OCI-LY3 (cell line): ENCODE measurements around the gene KANSL1.
"Not testable (repeated sequence)": the region's sequence is repeated elsewhere in the genome, so short reads cannot be mapped to it uniquely, and the experiment has no call there.

Experiments
- H2AFZ ChIP-seq: fragments of 200-600, 300-600 bp; shearing (Covaris generic); 2 replicates; pipeline ENCODE4 v1.6.0; 2014; ENCODE audit warnings: antibody characterized with exemption, low read depth, low read length
- H3K27ac ChIP-seq: fragments of 200-600, 300-600 bp; sonication (generic); 2 replicates; pipeline ENCODE4 v1.5.1; 2014; ENCODE audit warnings: mild to moderate bottlenecking, low read length, moderate library complexity, mixed read lengths
- H3K27me3 ChIP-seq: fragments of 200-600, 300-600 bp; sonication (generic); 2 replicates; pipeline ENCODE4 v1.6.1; 2014; ENCODE audit warnings: low read depth, low read length, mixed read lengths
- H3K36me3 ChIP-seq: fragments of 200-600, 300-600 bp; sonication (generic); replicated peaks from 2 replicates; pipeline ENCODE3; 2014; ENCODE audit warnings: low read depth, low read length, mixed read lengths
- H3K4me1 ChIP-seq: fragments of 300-600, 200-600 bp; sonication (generic); 2 replicates; pipeline ENCODE4 v1.6.1; 2014; ENCODE audit warnings: low read length, mixed read lengths
- H3K4me2 ChIP-seq: fragments of 200-600, 300-600 bp; sonication (generic); 2 replicates; pipeline ENCODE4 v1.6.1; 2014; ENCODE audit warnings: low read length, mixed read lengths
- H3K4me3 ChIP-seq: fragments of 300-600, 200-600 bp; sonication (generic); 2 replicates; pipeline ENCODE4 v1.5.1; 2014; ENCODE audit warnings: antibody characterized with exemption, mild to moderate bottlenecking, low read length, moderate library complexity
- H3K79me2 ChIP-seq: fragments of 300-600, 200-600 bp; shearing (Covaris generic); 2 replicates; pipeline ENCODE4 v1.6.1; 2014; ENCODE audit warnings: mild to moderate bottlenecking, low read length, mixed read lengths
- H3K9ac ChIP-seq: fragments of 300-600, 200-600 bp; shearing (Covaris generic); 2 replicates; pipeline ENCODE4 v1.6.0; 2014; ENCODE audit warnings: mild to moderate bottlenecking, low read length, moderate library complexity
- H3K9me3 ChIP-seq: fragments of 200-600, 300-600 bp; shearing (Covaris generic); 2 replicates; pipeline ENCODE4 v1.6.1; 2014; ENCODE audit warnings: low read length, mixed read lengths; ENCODE audit not compliant: insufficient read depth
- H4K20me1 ChIP-seq: fragments of 200-600, 300-600 bp; sonication (generic); 2 replicates; pipeline ENCODE4 v1.6.1; 2016; ENCODE audit warnings: low read length, mixed read lengths; ENCODE audit not compliant: insufficient read depth
- CTCF ChIP-seq: fragments of 200-600, 300-600 bp; sonication (generic); IDR thresholded peaks from 2 replicates; pipeline ENCODE4 v1.5.1; 2014; ENCODE audit warnings: antibody characterized with exemption, low read length, low read depth
- EZH2phosphoT487 ChIP-seq: fragments of 200-600 bp; shearing (Covaris generic); IDR thresholded peaks from 2 replicates; pipeline ENCODE4 v1.6.1; 2018; ENCODE audit warnings: antibody characterized with exemption, mixed run types, low read depth

The KANSL1 gene

DNA sequence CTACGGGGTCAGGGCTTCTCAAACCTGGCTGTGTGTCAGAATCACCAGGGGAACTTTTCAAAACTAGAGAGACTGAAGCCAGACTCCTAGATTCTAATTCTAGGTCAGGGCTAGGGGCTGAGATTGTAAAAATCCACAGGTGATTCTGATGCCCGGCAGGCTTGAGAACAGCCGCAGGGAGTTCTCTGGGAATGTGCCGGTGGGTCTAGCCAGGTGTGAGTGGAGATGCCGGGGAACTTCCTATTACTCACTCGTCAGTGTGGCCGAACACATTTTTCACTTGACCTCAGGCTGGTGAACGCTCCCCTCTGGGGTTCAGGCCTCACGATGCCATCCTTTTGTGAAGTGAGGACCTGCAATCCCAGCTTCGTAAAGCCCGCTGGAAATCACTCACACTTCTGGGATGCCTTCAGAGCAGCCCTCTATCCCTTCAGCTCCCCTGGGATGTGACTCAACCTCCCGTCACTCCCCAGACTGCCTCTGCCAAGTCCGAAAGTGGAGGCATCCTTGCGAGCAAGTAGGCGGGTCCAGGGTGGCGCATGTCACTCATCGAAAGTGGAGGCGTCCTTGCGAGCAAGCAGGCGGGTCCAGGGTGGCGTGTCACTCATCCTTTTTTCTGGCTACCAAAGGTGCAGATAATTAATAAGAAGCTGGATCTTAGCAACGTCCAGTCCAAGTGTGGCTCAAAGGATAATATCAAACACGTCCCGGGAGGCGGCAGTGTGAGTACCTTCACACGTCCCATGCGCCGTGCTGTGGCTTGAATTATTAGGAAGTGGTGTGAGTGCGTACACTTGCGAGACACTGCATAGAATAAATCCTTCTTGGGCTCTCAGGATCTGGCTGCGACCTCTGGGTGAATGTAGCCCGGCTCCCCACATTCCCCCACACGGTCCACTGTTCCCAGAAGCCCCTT is 183.3 kb downstream of the KANSL1 start:
- Histone ChIP-seq H3K9ac (no peak overlapping the region), H3K27me3 (peaks cover 20% of the 10 kb centered on the region), H3K79me2 (no peaks in the 10 kb centered on the region), H3K9me3 (no peaks in the 10 kb centered on the region), H3K4me3 (peak overlapping the region; percentile 56), H2AFZ (peak overlapping the region; percentile 43; the same call in 1 of the 2 replicates), H4K20me1 (no peaks in the 10 kb centered on the region), H3K4me2 (peak overlapping the region; percentile 52), H3K27ac (no peak overlapping the region), H3K4me1 (no peaks in the 10 kb centered on the region), H3K36me3 (no peaks in the 10 kb centered on the region)
- no peak for TF ChIP-seq EZH2phosphoT487
- TF ChIP-seq CTCF = no peak

- H3K9ac ChIP-seq = no peak overlapping the region
- no peaks in the 10 kb centered on the region for H3K36me3 ChIP-seq
- no peaks in the 10 kb centered on the region for H3K79me2 ChIP-seq
- no peaks in the 10 kb centered on the region for H3K4me1 ChIP-seq
- H4K20me1 ChIP-seq = no peaks in the 10 kb centered on the region
- peaks cover 20% of the 10 kb centered on the region for H3K27me3 ChIP-seq
- TF ChIP-seq CTCF (no peak), EZH2phosphoT487 (no peak)
- no peak overlapping the region for H3K4me3 ChIP-seq
- H2AFZ ChIP-seq = no peak overlapping the region
- H3K9me3 ChIP-seq = no peaks in the 10 kb centered on the region
- H3K27ac ChIP-seq = no peak overlapping the region
- H3K4me2 ChIP-seq = no peak overlapping the region
These were observed 184.6 kb downstream of the KANSL1 start for GRCh38 chr17:46008591-46008990.

- Histone ChIP-seq H3K4me3 (no peak overlapping the region), H3K79me2 (no peaks in the 10 kb centered on the region), H3K4me1 (no peaks in the 10 kb centered on the region), H3K27me3 (peaks cover 20% of the 10 kb centered on the region), H3K27ac (no peak overlapping the region), H3K4me2 (no peak overlapping the region), H3K36me3 (no peaks in the 10 kb centered on the region), H3K9ac (no peak overlapping the region), H4K20me1 (no peaks in the 10 kb centered on the region), H3K9me3 (no peaks in the 10 kb centered on the region), H2AFZ (no peak overlapping the region)
- TF ChIP-seq EZH2phosphoT487 (no peak), CTCF (no peak)
These were observed 185.7 kb downstream of the KANSL1 start for GRCh38 chr17:46007461-46007965.

- H3K36me3 ChIP-seq, H3K4me2 ChIP-seq, H3K27ac ChIP-seq, H3K4me3 ChIP-seq, H2AFZ ChIP-seq, H3K4me1 ChIP-seq, H3K9ac ChIP-seq, H3K79me2 ChIP-seq, H3K9me3 ChIP-seq, H4K20me1 ChIP-seq: not testable (repeated sequence)
- H3K27me3 ChIP-seq = peaks cover 20% of the 10 kb centered on the region
These were observed 187.1 kb downstream of the KANSL1 start for GRCh38 chr17:46006082-46006481.
